Measurements from ENCODE around the gene MYCBP2.
"Not testable (repeated sequence)": the region's sequence is repeated elsewhere in the genome, so short reads cannot be mapped to it uniquely, and the experiment has no call there.

MYCBP2 gene

GRCh38 chr13:77310161-77310560, 16.7 kb downstream of the MYCBP2 start:
- no peak for DNase-seq (ENCODE audit: low read depth, low spot score)
- no peak overlapping the region for H3K4me3 ChIP-seq (ENCODE audit: low read length)

DNA sequence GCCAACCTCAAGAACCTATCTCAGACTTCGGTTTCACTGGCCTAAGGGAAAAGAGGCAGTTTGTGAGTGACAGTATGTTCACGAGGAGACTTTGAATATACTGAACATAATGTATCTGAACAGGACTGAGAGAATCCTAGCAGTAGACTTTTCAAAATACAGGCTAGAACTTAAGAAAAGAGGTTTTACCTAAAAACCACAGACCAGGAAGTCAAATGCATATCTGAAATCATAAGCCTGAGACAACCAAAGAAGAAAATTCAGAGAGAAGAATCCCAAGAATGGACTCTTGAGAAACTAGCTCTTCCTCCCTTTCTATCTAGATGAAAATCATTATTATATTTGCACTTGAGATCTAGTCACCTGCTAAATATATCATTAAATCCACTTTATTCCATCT, 17.6 kb downstream of the MYCBP2 start:
- peak; percentile 12 for DNase-seq (ENCODE audit: low read depth, low spot score)
- H3K4me3 ChIP-seq (ENCODE audit: low read length): no peak overlapping the region

GRCh38 chr13:77306458-77306857, 20.4 kb downstream of the MYCBP2 start:
- no peak for DNase-seq (ENCODE audit: low read depth, low spot score)

DNA sequence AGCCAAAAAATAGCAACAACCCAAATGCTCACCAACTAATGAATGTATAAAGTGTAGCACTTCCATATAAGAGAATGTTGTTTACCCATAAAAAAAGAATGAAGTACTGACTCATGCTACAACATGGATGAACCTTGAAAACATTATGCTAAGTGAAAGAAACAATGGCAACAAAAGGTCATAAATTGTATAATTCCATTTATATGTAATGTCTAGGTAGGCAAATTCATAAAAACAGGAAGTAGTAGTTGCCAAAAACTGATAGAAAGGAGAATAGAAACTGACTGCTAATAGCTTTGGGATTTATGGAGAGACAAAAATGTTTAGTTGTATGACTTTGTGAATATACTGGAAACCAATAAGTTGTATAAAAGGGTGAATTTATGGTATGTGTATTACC, 21.6 kb downstream of the MYCBP2 start:
- DNase-seq (ENCODE audit: low read depth, low spot score): no peak
- H3K4me3 ChIP-seq (ENCODE audit: low read length): no peak overlapping the region

More at GRCh38 chr13:77306458-77306857, 20.4 kb downstream of the MYCBP2 start:
- H3K4me3 ChIP-seq (ENCODE audit: low read length): no peak overlapping the region

GRCh38 chr13:77300176-77301037, 26.5 kb downstream of the MYCBP2 start:
- no peak overlapping the region for H3K4me3 ChIP-seq (ENCODE audit: low read length)
- no peak for DNase-seq (ENCODE audit: low read depth, low spot score)

GRCh38 chr13:77299587-77299986, 27.3 kb downstream of the MYCBP2 start:
- DNase-seq (ENCODE audit: low read depth, low spot score): no peak
- H3K4me3 ChIP-seq (ENCODE audit: low read length): no peak overlapping the region

DNA sequence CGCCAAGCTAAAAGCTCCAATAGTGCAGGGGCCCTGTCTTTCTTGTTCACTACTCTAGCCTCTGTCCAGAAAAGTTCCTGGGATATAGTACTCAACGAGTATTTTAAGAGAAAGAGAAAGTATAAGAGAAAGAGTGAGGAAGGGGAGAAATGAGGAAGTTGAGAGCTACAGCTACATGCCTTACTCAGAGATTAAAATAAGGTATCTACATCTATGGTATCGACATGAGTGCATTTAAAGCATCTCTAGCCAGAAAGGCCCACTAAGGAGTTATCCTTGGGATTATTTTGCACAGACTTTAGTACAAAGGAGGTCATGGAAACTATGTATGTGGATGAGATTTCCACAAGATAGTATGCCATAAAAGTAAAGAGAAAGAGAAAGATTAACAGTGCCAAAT, 28.5 kb downstream of the MYCBP2 start:
- no peak for DNase-seq (ENCODE audit: low read depth, low spot score)
- no peak overlapping the region for H3K4me3 ChIP-seq (ENCODE audit: low read length)

GRCh38 chr13:77291774-77292173, 35.1 kb downstream of the MYCBP2 start:
- no peak for DNase-seq (ENCODE audit: low read depth, low spot score)
- no peak overlapping the region for H3K4me3 ChIP-seq (ENCODE audit: low read length)

DNA sequence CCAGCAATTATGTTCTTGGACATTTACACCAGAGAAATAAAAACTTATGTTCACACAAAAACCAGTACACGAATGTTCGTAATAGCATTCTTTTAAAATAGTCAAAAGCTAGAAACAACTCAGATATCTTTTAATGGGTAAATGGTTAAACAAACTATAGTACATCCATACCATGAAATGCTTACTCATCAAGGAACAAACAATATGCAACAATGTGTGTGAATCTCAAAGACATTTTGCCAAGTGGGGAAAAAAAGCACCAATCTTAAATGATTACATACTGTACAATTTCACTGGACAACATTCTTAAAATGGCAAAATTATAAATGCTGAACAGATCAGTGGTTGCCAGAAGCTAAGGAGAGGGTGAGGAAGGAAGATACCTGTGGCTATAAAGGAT, 36.6 kb downstream of the MYCBP2 start:
- no peak for DNase-seq (ENCODE audit: low read depth, low spot score)
- no peak overlapping the region for H3K4me3 ChIP-seq (ENCODE audit: low read length)

GRCh38 chr13:77289851-77290250, 37.0 kb downstream of the MYCBP2 start:
- H3K4me3 ChIP-seq (ENCODE audit: low read length): no peak overlapping the region
- no peak for DNase-seq (ENCODE audit: low read depth, low spot score)

GRCh38 chr13:77285632-77286031, 41.3 kb downstream of the MYCBP2 start:
- H3K4me3 ChIP-seq (ENCODE audit: low read length); DNase-seq (ENCODE audit: low read depth, low spot score): not testable (repeated sequence)

DNA sequence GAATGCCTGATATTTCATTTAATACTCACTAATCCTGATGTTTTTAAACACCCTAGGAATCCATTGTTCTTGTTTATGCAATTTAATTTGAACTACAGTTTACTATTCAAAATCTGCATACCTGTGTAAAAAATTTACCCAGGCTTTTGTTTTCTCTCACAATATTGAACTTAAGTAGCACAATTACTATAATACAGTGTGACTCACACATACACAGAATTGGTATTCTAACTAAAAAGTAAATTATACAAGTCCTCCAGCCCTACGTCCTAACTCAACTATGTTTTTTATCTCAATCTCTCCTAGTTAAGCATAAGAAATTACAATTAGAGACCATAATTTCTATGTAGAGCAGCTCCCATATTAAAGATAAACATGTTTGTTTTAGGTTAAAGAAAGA, 41.8 kb downstream of the MYCBP2 start:
- no peak overlapping the region for H3K4me3 ChIP-seq (ENCODE audit: low read length)
- no peak for DNase-seq (ENCODE audit: low read depth, low spot score)

GRCh38 chr13:77274126-77274525, 52.8 kb downstream of the MYCBP2 start:
- no peak overlapping the region for H3K4me3 ChIP-seq (ENCODE audit: low read length)
- no peak for DNase-seq (ENCODE audit: low read depth, low spot score)

DNA sequence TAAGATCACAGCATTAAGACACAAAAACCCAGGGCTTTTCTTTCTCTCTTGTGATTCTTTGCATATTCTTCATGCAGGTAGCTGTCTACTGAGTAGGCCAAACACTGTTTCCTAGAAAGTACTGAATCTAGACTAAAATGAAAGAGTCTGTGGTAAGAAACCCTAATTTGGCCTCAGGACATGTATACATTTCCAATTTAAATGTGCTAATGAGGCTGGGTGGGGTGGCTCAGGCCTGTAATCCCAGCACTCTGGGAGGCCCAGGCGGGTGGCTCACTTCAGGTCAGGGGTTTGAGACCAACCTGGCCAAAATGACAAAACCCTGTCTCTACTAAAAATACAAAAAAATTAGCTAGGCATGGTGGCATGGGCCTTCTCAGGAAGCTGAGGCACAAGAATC, 57.8 kb downstream of the MYCBP2 start:
- no peak for DNase-seq (ENCODE audit: low read depth, low spot score)
- H3K4me3 ChIP-seq (ENCODE audit: low read length): no peak overlapping the region

- H3K4me3 ChIP-seq (ENCODE audit: low read length): no peak overlapping the region
- no peak for DNase-seq (ENCODE audit: low read depth, low spot score)
Measured at GRCh38 chr13:77267362-77267761, 59.5 kb downstream of the MYCBP2 start.

GRCh38 chr13:77265336-77265735, 61.6 kb downstream of the MYCBP2 start:
- no peak overlapping the region for H3K4me3 ChIP-seq (ENCODE audit: low read length)
- DNase-seq (ENCODE audit: low read depth, low spot score): no peak

DNA sequence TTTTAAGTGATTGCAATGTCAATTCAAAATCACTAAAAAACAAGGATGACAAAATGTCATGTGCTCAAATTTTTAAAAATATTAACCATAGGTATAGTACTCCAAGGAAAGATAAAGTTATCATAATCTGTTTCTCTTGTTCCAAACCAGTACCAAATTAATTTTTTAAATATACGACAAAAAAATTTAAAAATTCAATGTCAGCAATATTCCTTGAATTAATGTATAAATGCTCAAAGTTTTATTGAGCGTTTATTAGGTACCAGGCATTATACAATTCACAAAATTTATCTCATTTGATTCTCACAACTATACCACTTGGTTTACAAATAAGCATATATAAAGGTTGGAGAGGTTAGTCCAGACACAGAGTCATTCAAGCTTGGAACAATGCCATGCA, 64.7 kb downstream of the MYCBP2 start:
- H3K4me3 ChIP-seq (ENCODE audit: low read length): no peak overlapping the region
- DNase-seq (ENCODE audit: low read depth, low spot score): no peak

- DNase-seq (ENCODE audit: low read depth, low spot score): no peak
Measured at GRCh38 chr13:77250975-77251374, 75.9 kb downstream of the MYCBP2 start.

GRCh38 chr13:77245224-77245623, 81.7 kb downstream of the MYCBP2 start:
- DNase-seq (ENCODE audit: low read depth, low spot score); H3K4me3 ChIP-seq (ENCODE audit: low read length): not testable (repeated sequence)

More at GRCh38 chr13:77250975-77251374, 75.9 kb downstream of the MYCBP2 start:
- H3K4me3 ChIP-seq (ENCODE audit: low read length): no peak overlapping the region

- H3K4me3 ChIP-seq (ENCODE audit: low read length): no peak overlapping the region
- DNase-seq (ENCODE audit: low read depth, low spot score): no peak
Measured at GRCh38 chr13:77239312-77239711, 87.6 kb downstream of the MYCBP2 start.

- DNase-seq (ENCODE audit: low read depth, low spot score): peak; percentile 17
- no peak overlapping the region for H3K4me3 ChIP-seq (ENCODE audit: low read length)
Measured at GRCh38 chr13:77235456-77236022, 91.4 kb downstream of the MYCBP2 start.

Measured in Jurkat, Clone E6-1 (cell line).